K562 (cell line): ENCODE measurements around the gene KLHL29. TPM values are rescaled to one million over a fixed set of nuclear protein-coding genes. Genes with fewer than 3 reads are reported as not detected.

Experiments used
- ATAC-seq: fragments of 200-7000 bp; cut with Tn5 transposase; 3 replicates; pipeline ENCODE4 v1.9.1; 2020; ENCODE audit warnings: moderate library complexity
- BruUV-seq: library from RNA; stranded (reverse); fragments of 400-500 nt; replicated peaks from 2 replicates; lab custom pipeline; 2021; lab: Mats Ljungman, UMichigan
- CTCF ChIA-PET: fragments of 300-600 bp; formaldehyde crosslinking; extraction: SDS; loops from one replicate; lab custom pipeline; 2021; ENCODE audit warnings: low intra/inter-chr PET ratio; lab: Yijun Ruan, JAX
- POLR2A ChIA-PET: fragments of 300-600, 350-650 bp; sonication (Branson Sonifier 250); formaldehyde crosslinking; extraction: SDS; loops from one replicate; lab custom pipeline; 2021; ENCODE audit warnings: antibody characterized with exemption, inconsistent platforms; lab: Yijun Ruan, JAX
- DNase-seq, 4 experiments: peaks; one replicate each; pipeline versions ENCODE4 v3.0.0 to v3.0.0-alpha.2; 2011 to 2018; ENCODE audit warnings: low spot score in 3 of 4, mixed read lengths in 3 of 4; ENCODE audit errors: extremely low read depth in 1 of 4
- FAIRE-seq: peaks from 2 replicates; lab custom pipeline; 2011; peaks lifted over from hg19 to GRCh38; lab: Jason Lieb, UNC
- H2AFZ ChIP-seq: 2 replicates; pipeline ENCODE4 v1.6.0; 2011; ENCODE audit warnings: low read depth, low read length, control low read depth, inconsistent platforms
- H3K27ac ChIP-seq: fragments of 200-600 bp; 3 replicates; pipeline ENCODE4 v1.8.0; 2011; ENCODE audit warnings: low read depth, mild to moderate bottlenecking, control low read depth, inconsistent platforms, low read length, moderate library complexity, mixed read lengths; ENCODE audit errors: extremely low read depth
- H3K27me3 ChIP-seq, 2 experiments: fragments of 300-600 bp in 1 of 2; 2 replicates in 1 of 2; 3 replicates in 1 of 2; pipeline versions ENCODE4 v1.6.0 to v1.8.0; 2011; ENCODE audit warnings: inconsistent platforms in 2 of 2, low read length in 2 of 2, mild to moderate bottlenecking in 1 of 2, mixed read lengths in 1 of 2, moderate library complexity in 1 of 2; ENCODE audit not compliant: control insufficient read depth in 2 of 2, insufficient read depth in 2 of 2
- H3K36me3 ChIP-seq: fragments of 300-600 bp; 3 replicates; pipeline ENCODE4 v1.8.0; 2011; ENCODE audit warnings: mild to moderate bottlenecking, low read length, inconsistent platforms; ENCODE audit not compliant: control insufficient read depth, insufficient read depth
- H3K4me1 ChIP-seq, 2 experiments: fragments of 200-600 bp in 1 of 2; replicated peaks in 1 of 2; 2 replicates in 1 of 2; 3 replicates in 1 of 2; pipeline versions ENCODE4 v1.5.1 to v1.8.0; 2011; ENCODE audit warnings: inconsistent platforms in 2 of 2, low read length in 2 of 2, mild to moderate bottlenecking in 1 of 2, mixed read lengths in 1 of 2, moderate library complexity in 1 of 2; ENCODE audit not compliant: control insufficient read depth in 2 of 2, insufficient read depth in 2 of 2
- H3K4me2 ChIP-seq: 2 replicates; pipeline ENCODE4 v1.6.1; 2011; ENCODE audit warnings: low read length, control low read depth, inconsistent platforms, mixed read lengths; ENCODE audit not compliant: insufficient read depth
- H3K4me3 ChIP-seq: fragments of 200-600 bp; sonication (generic), shearing (Covaris generic); 2 replicates; pipeline ENCODE4 v1.5.1; 2016; ENCODE audit warnings: control low read depth, inconsistent platforms
- H3K79me2 ChIP-seq: fragments of 200-600 bp; 3 replicates; pipeline ENCODE4 v1.8.0; 2011; ENCODE audit warnings: low read length, inconsistent platforms; ENCODE audit not compliant: control insufficient read depth, insufficient read depth
- H3K9ac ChIP-seq, 2 experiments: 2 replicates each; pipeline versions ENCODE4 v1.6.0 to v1.6.1; 2011; ENCODE audit warnings: low read depth in 2 of 2, low read length in 2 of 2, control low read depth in 1 of 2, inconsistent platforms in 1 of 2, mild to moderate bottlenecking in 1 of 2, mixed read lengths in 1 of 2; ENCODE audit not compliant: insufficient read depth in 1 of 2
- H3K9me1 ChIP-seq: one replicate; pipeline ENCODE4 v1.6.0; 2011; ENCODE audit warnings: inconsistent platforms, mild to moderate bottlenecking, low read length, moderate library complexity; ENCODE audit not compliant: control insufficient read depth, insufficient read depth
- H3K9me3 ChIP-seq: replicated peaks from 2 replicates; pipeline ENCODE4 v1.5.1; 2011; ENCODE audit warnings: low read depth, low read length, inconsistent platforms; ENCODE audit not compliant: control insufficient read depth, insufficient read depth
- H4K20me1 ChIP-seq: replicated peaks from 2 replicates; pipeline ENCODE4 v1.6.1; 2011; ENCODE audit warnings: low read length, inconsistent platforms, mixed read lengths; ENCODE audit not compliant: control insufficient read depth, insufficient read depth
- CAMTA2 ChIP-seq: fragments of 250-450 bp; sonication (Bioruptor Pico); conservative IDR thresholded peaks from 2 replicates; pipeline ENCODE4 v1.5.1; 2022
- CHD1 ChIP-seq: fragments of 200-600 bp; sonication (generic); IDR thresholded peaks from one replicate; pipeline ENCODE4 v1.6.1; 2012; ENCODE audit warnings: mild to moderate bottlenecking, moderate library complexity, low read length, inconsistent platforms
- ELF1 ChIP-seq: fragments of 200-800 bp; sonication (Bioruptor generic); IDR thresholded peaks from 2 replicates; pipeline ENCODE4 v1.6.1; 2016; ENCODE audit warnings: missing genetic modification characterization, missing compliant biosample characterization
- FOS ChIP-seq: IDR thresholded peaks from 3 replicates; pipeline ENCODE4 v1.6.1; 2011; ENCODE audit not compliant: insufficient read length; ENCODE audit errors: extremely low read depth
- HMG20A ChIP-seq: fragments of 450-650 bp; formaldehyde crosslinking; conservative IDR thresholded peaks from 2 replicates; pipeline ENCODE4 v1.4.0; 2020; ENCODE audit warnings: mild to moderate bottlenecking, mixed read lengths
- L3MBTL2 ChIP-seq: fragments of 450-650 bp; IDR thresholded peaks from 2 replicates; pipeline ENCODE4 v1.6.1; 2016; ENCODE audit warnings: mild to moderate bottlenecking, moderate library complexity
- MEIS2 ChIP-seq: fragments of 450-650 bp; IDR thresholded peaks from 2 replicates; pipeline ENCODE4 v1.6.1; 2014; ENCODE audit warnings: mild to moderate bottlenecking; ENCODE audit not compliant: partially characterized antibody
- SMARCE1 ChIP-seq: fragments of 450-650 bp; IDR thresholded peaks from 2 replicates; pipeline ENCODE4 v1.7.1; 2016; ENCODE audit warnings: mild to moderate bottlenecking
- ZNF24 ChIP-seq: fragments of 450-650 bp; IDR thresholded peaks from 2 replicates; pipeline ENCODE4 v1.6.1; 2016
- WGBS: fragments of 100-300 bp; shearing (Covaris generic); methylation state at CpG from one replicate; pipeline ENCODE4 v1.1.6; 2016; ENCODE audit warnings: low coverage, mixed read lengths; ENCODE audit not compliant: insufficient coverage; ENCODE audit errors: missing lambda C conversion rate; 5-methylcytosine and 5-hydroxymethylcytosine counted together
- in situ Hi-C: fragments of 300-500 bp; cut with MboI; formaldehyde crosslinking; loops from 4 replicates; pipeline ENCODE4 v1.15.0; 2018; ENCODE audit warnings: inconsistent platforms, mixed read lengths
- intact Hi-C: fragments of 100-400 bp; cut with micrococcal nuclease; formaldehyde crosslinking; loops from 2 replicates; pipeline ENCODE4 v1.14.2; 2022
- polyA plus RNA-seq, 8 experiments: library from polyadenylated mRNA; depleted of rRNA in 4 of 8; stranded (reverse) in 5 of 8; unstranded in 3 of 8; fragments of >200 nt; fragmentation: Nextera tagmentation in 2 of 8; fragmentation: Illumina TruSeq in 1 of 8; extraction: Ambion mirVana in 2 of 8; extraction: Trizol in 1 of 8; gene quantifications; 2 replicates each; pipeline versions ENCODE4 v1.2.1 to v1.2.3, GENCODE V29; 2011 to 2014; ENCODE audit warnings: inconsistent platforms in 1 of 8, missing spikeins in 1 of 8
- total RNA-seq, 7 experiments: library from RNA; depleted of rRNA in 6 of 7; stranded (reverse); fragments of >200 nt in 6 of 7; fragmentation: Illumina TruSeq in 2 of 7; extraction: Trizol in 2 of 7; gene quantifications; 2 replicates each; pipeline versions ENCODE4 v1.2.1 to v1.2.3, GENCODE V29; 2011 to 2021; ENCODE audit warnings: low replicate concordance in 1 of 7
- TF ChIP-seq, protein P1 (sequence below): sonication (generic); formaldehyde crosslinking; IDR thresholded peaks from 2 replicates; pipeline ENCODE4 v1.9.0; 2022; ENCODE audit warnings: mild to moderate bottlenecking, missing genetic modification reagents
- TF ChIP-seq, protein P2 (sequence below): sonication (generic); formaldehyde crosslinking; IDR thresholded peaks from 2 replicates; pipeline ENCODE4 v1.5.0; 2020; ENCODE audit warnings: missing genetic modification reagents
- TF ChIP-seq, protein P3 (sequence below): fragments of 150-350 bp; conservative IDR thresholded peaks from 2 replicates; pipeline ENCODE4 v1.6.1; 2014; ENCODE audit warnings: low read length
- TF ChIP-seq, protein P4 (sequence below), 2 experiments: IDR thresholded peaks; 2 replicates each; pipeline ENCODE4 v1.6.1; 2011; ENCODE audit warnings: borderline replicate concordance in 1 of 2, control low read depth in 1 of 2, low read depth in 1 of 2, low read length in 1 of 2, mild to moderate bottlenecking in 1 of 2, mixed read lengths in 1 of 2, moderate library complexity in 1 of 2; ENCODE audit not compliant: insufficient read depth in 1 of 2, insufficient read length in 1 of 2, poor library complexity in 1 of 2, severe bottlenecking in 1 of 2; ENCODE audit errors: extremely low read depth in 1 of 2
- TF ChIP-seq, protein P5 (sequence below): fragments of 200-800 bp; sonication (Bioruptor generic); IDR thresholded peaks from 2 replicates; pipeline ENCODE4 v1.6.1; 2017; ENCODE audit warnings: missing genetic modification characterization, missing compliant biosample characterization

Gene KLHL29
- total and polyA plus RNA-seq, 9 of the 15 experiments (the other 6 are each of a cell fraction or from before 2014, with no cell fraction given) = 0.03 to 0.31 (median 0.08) TPM; not detected in 1

DNA sequence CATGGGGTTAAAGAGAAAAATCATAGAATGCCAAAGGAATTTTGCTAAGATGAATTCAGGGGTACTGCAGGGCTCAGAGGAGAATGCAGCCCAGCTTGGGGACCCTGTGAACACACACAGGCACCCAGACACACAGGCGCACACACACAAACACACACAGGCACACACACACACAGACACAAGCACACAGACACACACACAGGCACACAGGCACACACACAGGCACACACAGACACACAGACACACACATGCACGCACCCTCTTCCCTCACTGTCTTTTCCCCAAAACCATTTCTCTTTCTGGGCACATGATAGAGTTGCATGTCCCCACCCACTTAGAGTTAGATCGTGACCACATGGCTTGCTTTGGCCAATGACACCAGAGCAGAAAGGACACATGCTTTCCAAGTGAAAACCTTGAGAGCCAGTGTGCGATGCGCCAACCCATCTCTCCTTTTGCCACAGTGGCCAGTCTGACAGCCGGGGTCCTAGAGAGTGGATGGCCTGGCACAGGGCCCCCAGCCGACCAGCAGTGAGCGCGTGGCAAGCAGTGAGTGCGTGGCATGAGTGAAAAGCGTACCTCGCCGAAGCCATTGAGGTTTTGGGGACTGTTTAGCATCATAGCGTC, 163.3 kb downstream of the KLHL29 start:
- peak; percentile 74 for FAIRE-seq
- Histone ChIP-seq H4K20me1 (peaks cover 5% of the 10 kb centered on the region; the same call in 1 of the 2 replicates), H3K9ac (peak overlapping the region in 1 of 2 experiments; percentile 74; a peak in 1 of 4 replicates), H2AFZ (no peak overlapping the region), H3K4me1 (peaks cover 0 to 5% of the 10 kb centered on the region in 2 experiments; a peak in 2 of 5 replicates), H3K36me3 (no peaks in the 10 kb centered on the region), H3K27me3 (peaks cover 35 to 91% of the 10 kb centered on the region in 2 experiments; a peak in 3 of 5 replicates), H3K4me2 (peak overlapping the region; percentile 32; the same call in 1 of the 2 replicates), H3K79me2 (no peaks in the 10 kb centered on the region), H3K4me3 (no peak overlapping the region), H3K9me3 (no peaks in the 10 kb centered on the region), H3K9me1 (no peaks in the 10 kb centered on the region), H3K27ac (no peak overlapping the region)
- ChIA-PET CTCF (no interaction called here), POLR2A (no interaction called here)
- WGBS = 10% methylated on average over 14 of the region's 14 CpGs
- DNase-seq = peak; percentile 6 to 40 (median 30)
- intact Hi-C loops = no loop called here
- BruUV-seq = no TSS peak
- peak; percentile 77 for ATAC-seq
- in situ Hi-C loops = no loop called here
- TF ChIP-seq L3MBTL2 (peak; percentile 88), HMG20A (CRISPR knock-in tag) (no peak), CHD1 (no peak), ZNF24 (no peak), MEIS2 (no peak), ELF1 (tag) (no peak), CAMTA2 (no peak), SMARCE1 (no peak), FOS (no peak)
- TF ChIP-seq, protein P1, sequence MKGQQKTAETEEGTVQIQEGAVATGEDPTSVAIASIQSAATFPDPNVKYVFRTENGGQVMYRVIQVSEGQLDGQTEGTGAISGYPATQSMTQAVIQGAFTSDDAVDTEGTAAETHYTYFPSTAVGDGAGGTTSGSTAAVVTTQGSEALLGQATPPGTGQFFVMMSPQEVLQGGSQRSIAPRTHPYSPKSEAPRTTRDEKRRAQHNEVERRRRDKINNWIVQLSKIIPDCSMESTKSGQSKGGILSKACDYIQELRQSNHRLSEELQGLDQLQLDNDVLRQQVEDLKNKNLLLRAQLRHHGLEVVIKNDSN = peak; percentile 85
- TF ChIP-seq, protein P2, sequence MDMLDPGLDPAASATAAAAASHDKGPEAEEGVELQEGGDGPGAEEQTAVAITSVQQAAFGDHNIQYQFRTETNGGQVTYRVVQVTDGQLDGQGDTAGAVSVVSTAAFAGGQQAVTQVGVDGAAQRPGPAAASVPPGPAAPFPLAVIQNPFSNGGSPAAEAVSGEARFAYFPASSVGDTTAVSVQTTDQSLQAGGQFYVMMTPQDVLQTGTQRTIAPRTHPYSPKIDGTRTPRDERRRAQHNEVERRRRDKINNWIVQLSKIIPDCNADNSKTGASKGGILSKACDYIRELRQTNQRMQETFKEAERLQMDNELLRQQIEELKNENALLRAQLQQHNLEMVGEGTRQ (CRISPR knock-in tag) = peak; percentile 69
- TF ChIP-seq, protein P3, sequence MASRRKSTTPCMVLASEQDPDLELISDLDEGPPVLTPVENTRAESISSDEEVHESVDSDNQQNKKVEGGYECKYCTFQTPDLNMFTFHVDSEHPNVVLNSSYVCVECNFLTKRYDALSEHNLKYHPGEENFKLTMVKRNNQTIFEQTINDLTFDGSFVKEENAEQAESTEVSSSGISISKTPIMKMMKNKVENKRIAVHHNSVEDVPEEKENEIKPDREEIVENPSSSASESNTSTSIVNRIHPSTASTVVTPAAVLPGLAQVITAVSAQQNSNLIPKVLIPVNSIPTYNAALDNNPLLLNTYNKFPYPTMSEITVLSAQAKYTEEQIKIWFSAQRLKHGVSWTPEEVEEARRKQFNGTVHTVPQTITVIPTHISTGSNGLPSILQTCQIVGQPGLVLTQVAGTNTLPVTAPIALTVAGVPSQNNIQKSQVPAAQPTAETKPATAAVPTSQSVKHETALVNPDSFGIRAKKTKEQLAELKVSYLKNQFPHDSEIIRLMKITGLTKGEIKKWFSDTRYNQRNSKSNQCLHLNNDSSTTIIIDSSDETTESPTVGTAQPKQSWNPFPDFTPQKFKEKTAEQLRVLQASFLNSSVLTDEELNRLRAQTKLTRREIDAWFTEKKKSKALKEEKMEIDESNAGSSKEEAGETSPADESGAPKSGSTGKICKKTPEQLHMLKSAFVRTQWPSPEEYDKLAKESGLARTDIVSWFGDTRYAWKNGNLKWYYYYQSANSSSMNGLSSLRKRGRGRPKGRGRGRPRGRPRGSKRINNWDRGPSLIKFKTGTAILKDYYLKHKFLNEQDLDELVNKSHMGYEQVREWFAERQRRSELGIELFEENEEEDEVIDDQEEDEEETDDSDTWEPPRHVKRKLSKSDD = no peak
- TF ChIP-seq, protein P4, sequence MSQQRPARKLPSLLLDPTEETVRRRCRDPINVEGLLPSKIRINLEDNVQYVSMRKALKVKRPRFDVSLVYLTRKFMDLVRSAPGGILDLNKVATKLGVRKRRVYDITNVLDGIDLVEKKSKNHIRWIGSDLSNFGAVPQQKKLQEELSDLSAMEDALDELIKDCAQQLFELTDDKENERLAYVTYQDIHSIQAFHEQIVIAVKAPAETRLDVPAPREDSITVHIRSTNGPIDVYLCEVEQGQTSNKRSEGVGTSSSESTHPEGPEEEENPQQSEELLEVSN (IDR thresholded peaks at IDR 0.05; ENCODE audit: borderline replicate concordance in 1 of 2, extremely low read depth in 1 of 2, insufficient read depth in 1 of 2, insufficient read length in 1 of 2, low read depth in 1 of 2, low read length in 1 of 2, poor library complexity in 1 of 2, severe bottlenecking in 1 of 2) = peak in 1 of 2 experiments; percentile 18
- TF ChIP-seq, protein P5, sequence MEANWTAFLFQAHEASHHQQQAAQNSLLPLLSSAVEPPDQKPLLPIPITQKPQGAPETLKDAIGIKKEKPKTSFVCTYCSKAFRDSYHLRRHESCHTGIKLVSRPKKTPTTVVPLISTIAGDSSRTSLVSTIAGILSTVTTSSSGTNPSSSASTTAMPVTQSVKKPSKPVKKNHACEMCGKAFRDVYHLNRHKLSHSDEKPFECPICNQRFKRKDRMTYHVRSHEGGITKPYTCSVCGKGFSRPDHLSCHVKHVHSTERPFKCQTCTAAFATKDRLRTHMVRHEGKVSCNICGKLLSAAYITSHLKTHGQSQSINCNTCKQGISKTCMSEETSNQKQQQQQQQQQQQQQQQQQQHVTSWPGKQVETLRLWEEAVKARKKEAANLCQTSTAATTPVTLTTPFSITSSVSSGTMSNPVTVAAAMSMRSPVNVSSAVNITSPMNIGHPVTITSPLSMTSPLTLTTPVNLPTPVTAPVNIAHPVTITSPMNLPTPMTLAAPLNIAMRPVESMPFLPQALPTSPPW = no peak
